ENCODE results near the gene WDR93. TPM values are rescaled to one million over a fixed set of nuclear protein-coding genes. Genes with fewer than 3 reads are reported as not detected.
A peak's percentile ranks its signal among the peaks of the same experiment; 100 is the strongest.
"Not testable (repeated sequence)": the region's sequence is repeated elsewhere in the genome, so short reads cannot be mapped to it uniquely, and the experiment has no call there.

Gene WDR93
- total RNA-seq, 1 experiment from 2014 or later: 1.5 TPM

DNA sequence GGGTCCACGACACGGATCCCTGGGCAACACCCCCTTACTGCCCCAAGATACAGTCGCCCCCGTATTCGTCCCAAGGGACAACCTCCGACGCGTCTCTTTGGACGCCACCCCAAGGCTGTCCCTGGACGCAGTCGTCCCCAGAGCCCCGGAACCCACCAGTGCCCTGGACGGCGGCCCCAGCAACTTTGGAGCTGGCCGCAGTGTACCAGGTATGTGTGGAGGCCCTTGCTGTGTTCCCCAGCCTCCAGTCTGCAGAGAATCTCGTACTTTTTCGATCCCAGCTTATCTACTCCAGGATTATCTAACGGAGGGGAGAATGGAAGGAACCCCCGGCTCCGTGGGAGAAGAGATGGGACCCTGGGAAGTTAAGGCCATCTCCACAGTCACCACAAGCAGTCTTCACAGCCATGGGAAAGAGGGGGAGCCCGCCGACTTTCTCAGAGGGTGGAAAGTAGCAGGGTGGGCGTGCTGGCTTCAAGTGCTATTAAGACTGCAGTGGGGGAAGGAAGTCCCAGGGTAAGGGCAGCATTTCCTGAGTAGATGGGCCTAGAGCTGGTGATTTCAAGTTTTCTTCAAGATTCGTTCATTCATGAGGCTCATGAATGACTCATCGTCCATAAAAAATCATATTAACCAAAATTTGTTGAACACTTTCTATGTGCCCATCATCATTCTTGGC lies 86.6 kb downstream of the WDR93 start:
- in situ Hi-C loops (cut with HindIII; ENCODE audit: low pct_unique_long_range_greater_than_20kb, low sequenced_read_pairs): loop anchor here (10.0 kb wide), 1 partner anchor 98 kb away; no protein-coding TSS in a partner anchor
- DNase-seq (ENCODE audit: low read depth): no peak

DNA sequence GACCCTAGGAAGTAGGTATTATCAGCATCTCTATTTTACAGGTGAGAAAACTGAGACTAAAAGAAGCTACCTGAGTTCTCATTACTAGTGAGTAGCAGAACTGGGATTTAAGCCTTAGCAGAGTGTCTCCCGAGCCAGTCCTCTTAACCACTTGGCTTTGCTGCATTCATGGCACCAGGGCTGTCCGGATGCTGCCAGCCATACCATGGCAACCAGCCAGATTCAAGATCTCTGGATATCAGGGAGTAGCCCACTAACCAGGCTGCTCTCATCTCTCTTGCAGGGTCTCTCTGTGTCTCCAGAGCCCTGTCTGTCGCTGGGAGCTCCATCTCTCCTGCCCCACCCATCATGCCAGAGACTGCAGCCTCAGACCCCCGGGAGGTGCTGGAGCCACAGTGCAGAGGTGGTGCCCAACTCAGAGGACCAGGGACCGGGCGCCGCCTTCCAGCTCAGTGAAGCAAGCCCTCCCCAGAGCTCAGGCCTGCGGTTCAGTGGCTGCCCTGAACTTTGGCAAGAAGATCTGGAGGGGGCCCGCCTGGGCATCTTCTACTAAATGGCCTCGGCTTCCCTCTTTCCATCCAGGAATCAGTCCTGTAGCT lies 87.3 kb downstream of the WDR93 start:
- DNase-seq (ENCODE audit: low read depth): no peak
- in situ Hi-C loops (cut with HindIII; ENCODE audit: low pct_unique_long_range_greater_than_20kb, low sequenced_read_pairs): loop anchor here (10.0 kb wide), 1 partner anchor 97 kb away; no protein-coding TSS in a partner anchor

GRCh38 chr15:89778861-89779260 lies 88.2 kb downstream of the WDR93 start:
- DNase-seq (ENCODE audit: low read depth): no peak
- in situ Hi-C loops (cut with HindIII; ENCODE audit: low pct_unique_long_range_greater_than_20kb, low sequenced_read_pairs): loop anchor here (10.0 kb wide), 1 partner anchor 96 kb away; no protein-coding TSS in a partner anchor

GRCh38 chr15:89780601-89781000 lies 90.0 kb downstream of the WDR93 start:
- in situ Hi-C loops (cut with HindIII; ENCODE audit: low pct_unique_long_range_greater_than_20kb, low sequenced_read_pairs): no loop called here
- no peak for DNase-seq (ENCODE audit: low read depth)

- in situ Hi-C loops (cut with HindIII; ENCODE audit: low pct_unique_long_range_greater_than_20kb, low sequenced_read_pairs): no loop called here
- peak; percentile 31 for DNase-seq (ENCODE audit: low read depth)
These were observed 90.4 kb downstream of the WDR93 start for GRCh38 chr15:89781055-89781454.

DNA sequence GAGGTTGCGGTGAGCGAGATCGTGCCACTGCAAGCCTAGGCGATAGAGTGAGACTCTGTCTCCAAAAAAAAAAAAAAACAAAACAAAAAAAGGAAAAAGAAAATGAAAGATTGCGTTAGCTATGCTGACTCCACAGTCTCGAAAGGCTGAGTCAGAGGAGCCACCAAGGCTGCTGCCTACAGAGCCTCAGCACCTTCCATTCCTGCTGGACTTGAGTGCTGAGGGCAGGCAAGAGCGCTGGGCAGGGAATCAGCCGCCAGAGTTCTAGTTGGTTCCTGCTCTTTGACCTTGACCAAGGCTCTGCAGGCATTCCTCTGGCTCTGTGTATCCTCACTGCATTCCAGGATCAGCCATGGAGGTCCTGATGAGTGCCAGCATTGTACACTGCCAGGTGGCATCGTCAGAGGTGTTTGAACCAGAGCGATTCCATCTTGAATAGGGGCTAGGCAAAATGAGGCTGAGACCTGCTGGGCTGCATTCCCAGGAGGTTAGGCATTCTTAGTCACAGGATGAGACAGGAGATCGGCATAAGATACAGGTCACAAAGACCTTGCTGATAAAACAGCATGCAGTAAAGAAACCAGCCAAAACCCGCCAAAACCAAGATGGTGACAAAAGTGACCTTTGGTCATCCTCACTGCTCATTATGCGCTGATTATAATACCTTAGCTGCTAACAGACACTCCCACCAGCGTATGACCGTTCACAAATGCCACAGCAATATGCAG lies 91.4 kb downstream of the WDR93 start:
- peak; percentile 39 for DNase-seq (ENCODE audit: low read depth)
- in situ Hi-C loops (cut with HindIII; ENCODE audit: low pct_unique_long_range_greater_than_20kb, low sequenced_read_pairs): no loop called here

DNA sequence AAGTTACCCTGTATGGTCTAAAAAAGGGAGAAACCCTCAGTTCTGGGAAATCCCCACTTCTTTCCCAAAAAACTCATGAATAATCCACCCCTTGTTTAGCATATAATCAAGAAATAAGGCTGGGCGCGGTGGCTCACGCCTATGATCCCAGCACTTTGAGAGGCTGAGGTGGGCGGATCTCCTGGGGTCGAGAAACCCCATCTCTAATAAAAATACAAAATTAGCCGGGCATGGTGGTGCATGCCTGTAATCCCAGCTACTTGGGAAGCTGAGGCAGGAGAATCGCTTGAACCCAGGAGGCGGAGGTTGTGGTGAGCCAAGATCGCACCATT lies 92.0 kb downstream of the WDR93 start:
- DNase-seq (ENCODE audit: low read depth); in situ Hi-C loops (cut with HindIII; ENCODE audit: low pct_unique_long_range_greater_than_20kb, low sequenced_read_pairs): not testable (repeated sequence)

GRCh38 chr15:89783111-89783860 lies 92.7 kb downstream of the WDR93 start:
- no peak for DNase-seq (ENCODE audit: low read depth)
- in situ Hi-C loops (cut with HindIII; ENCODE audit: low pct_unique_long_range_greater_than_20kb, low sequenced_read_pairs): no loop called here

GRCh38 chr15:89783861-89784685 lies 93.5 kb downstream of the WDR93 start:
- in situ Hi-C loops (cut with HindIII; ENCODE audit: low pct_unique_long_range_greater_than_20kb, low sequenced_read_pairs): no loop called here
- DNase-seq (ENCODE audit: low read depth): no peak

DNA sequence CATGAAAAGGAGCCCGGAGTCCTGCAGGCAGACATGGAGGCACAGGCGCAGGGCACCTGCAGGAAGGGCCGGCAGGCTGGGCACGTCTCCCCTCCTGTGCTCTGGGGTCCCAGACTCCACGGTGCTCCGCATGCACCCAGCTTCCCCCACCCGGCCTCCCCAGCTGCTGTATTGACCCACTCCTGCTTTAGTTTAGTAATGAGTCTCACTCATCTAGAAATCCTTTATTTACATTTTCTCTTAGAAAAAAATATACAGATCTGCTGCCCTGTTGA lies 94.0 kb downstream of the WDR93 start:
- in situ Hi-C loops (cut with HindIII; ENCODE audit: low pct_unique_long_range_greater_than_20kb, low sequenced_read_pairs): no loop called here
- no peak for DNase-seq (ENCODE audit: low read depth)

DNA sequence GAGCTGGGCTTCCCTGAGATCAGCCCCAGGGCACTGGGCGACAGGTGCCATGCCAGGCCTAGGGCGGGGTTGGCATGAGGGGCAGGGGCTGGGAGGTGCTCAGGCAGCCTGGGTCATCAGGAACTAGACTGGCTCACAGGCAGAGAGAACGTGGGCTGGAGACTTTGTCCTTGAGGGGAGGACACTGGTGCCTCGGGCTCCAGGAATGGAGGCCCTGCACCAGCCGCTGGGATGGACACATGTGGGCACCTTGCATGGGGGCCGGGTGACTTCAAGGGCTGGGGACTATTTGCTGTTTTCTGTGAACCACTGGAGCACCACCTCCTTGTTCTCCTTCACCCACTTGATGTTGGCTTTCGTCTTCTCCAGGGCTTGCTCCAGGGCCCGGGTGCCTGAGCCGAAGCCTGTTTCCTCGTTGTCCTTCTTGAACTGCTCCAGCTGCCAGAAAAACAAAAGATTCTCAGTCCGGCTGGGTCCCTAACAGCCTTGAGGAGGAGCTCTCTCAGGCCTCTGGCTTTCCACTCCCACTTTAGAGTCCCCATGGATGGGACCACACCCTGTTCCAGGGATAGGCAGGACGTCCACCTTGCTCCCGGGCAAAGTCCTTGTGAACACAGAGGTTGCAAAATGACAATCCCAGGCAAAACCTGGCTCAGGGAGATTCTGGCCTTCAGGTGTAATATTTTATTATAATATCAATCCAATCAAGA lies 94.6 kb downstream of the WDR93 start:
- in situ Hi-C loops (cut with HindIII; ENCODE audit: low pct_unique_long_range_greater_than_20kb, low sequenced_read_pairs): no loop called here

DNA sequence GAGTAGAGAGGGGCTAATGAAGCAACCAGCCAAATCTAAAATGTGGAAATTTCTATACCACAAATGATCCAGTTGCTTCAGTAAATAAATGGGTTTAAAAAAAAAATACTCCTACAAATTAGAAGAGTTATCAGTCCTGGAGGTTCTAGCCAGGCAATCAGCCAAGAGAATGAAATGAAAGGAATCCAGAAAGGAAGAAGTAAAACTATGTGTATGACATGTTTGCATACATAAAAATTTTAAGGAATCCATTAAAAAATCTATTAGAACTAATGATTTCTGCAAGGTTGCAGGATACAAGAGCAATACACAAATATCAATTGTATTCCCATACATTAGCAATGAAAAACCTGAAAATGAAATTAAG lies 95.1 kb downstream of the WDR93 start:
- DNase-seq (ENCODE audit: low read depth): no peak
- in situ Hi-C loops (cut with HindIII; ENCODE audit: low pct_unique_long_range_greater_than_20kb, low sequenced_read_pairs): no loop called here

More for the DNA sequence above, 94.6 kb downstream of the WDR93 start:
- no peak for DNase-seq (ENCODE audit: low read depth)

DNA sequence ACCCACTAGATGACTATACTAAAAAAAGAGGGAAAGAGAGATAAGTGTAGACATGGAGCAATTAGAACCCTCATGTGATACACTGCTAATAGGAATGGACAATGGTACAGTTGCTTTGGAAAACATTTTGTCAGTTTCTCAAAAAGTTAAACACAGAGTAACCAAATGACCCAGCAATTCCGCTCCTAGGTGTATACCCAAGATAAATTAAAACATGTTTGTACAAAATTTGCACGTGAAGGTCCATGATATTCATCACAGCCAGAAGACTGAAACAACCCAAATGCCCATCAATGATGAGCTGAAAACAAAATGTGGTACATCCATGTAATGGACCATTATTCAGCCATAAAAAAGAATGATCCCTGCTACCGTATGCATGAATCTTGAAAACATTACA lies 97.3 kb downstream of the WDR93 start:
- in situ Hi-C loops (cut with HindIII; ENCODE audit: low pct_unique_long_range_greater_than_20kb, low sequenced_read_pairs): no loop called here
- no peak for DNase-seq (ENCODE audit: low read depth)

DNA sequence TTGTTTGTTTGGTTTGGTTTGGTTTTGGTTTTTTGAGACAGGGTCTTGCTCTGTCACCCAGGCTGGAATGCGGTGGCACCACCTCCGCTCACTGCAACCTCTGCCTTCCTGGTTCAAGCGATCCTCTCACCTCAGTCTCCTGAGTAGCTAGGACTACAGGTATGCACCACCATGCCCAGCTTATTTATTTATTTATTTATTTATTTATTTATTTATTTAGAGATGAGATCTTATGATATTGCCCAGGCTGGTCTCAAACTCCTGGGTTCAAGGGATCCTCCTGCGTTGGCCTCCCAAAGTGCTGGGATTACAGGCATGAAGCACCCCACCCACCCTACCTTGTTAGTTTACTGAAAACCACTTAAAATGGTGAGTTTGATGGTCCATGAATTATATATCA lies 98.0 kb downstream of the WDR93 start:
- DNase-seq (ENCODE audit: low read depth); in situ Hi-C loops (cut with HindIII; ENCODE audit: low pct_unique_long_range_greater_than_20kb, low sequenced_read_pairs): not testable (repeated sequence)

DNA sequence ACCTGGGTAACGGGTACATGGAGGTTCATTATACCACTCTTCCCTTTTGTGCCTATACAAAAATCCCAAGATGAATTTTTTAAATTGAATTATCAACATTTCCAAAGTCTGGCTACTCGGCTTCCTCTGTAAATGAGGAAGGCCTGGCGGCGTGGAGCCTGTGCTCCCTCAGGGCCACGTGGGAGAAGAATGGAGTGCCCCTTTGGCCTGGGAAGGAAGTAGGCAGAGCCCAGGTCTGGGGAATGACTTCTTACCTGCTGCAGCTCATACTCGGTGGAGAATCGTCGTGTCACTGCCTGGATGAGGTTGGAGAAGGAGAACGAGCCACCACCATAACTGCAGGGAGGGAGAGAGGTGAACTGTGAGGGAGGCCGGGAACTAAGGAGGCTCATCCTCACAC lies 99.6 kb downstream of the WDR93 start:
- in situ Hi-C loops (cut with HindIII; ENCODE audit: low pct_unique_long_range_greater_than_20kb, low sequenced_read_pairs): no loop called here
- no peak for DNase-seq (ENCODE audit: low read depth)

DNA sequence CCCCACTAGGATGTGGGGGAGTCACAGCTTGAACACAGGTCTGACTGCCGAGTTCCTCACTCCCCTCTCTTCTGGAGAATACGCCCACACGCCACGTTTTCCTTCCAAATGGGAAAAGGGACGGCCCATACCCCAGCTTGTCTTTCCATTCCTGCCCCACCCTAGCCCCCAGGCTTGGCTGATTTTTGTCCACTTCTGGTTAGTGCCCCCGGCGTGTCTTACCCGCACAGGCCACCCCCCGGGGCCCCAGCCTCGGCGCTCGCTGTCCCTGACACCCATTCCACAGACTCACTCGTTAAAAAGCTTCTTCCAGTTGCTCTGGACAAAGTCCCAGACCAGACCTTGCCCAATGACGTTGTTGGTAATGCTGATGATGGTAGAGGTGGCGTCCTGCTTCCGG lies 100.0 kb downstream of the WDR93 start:
- no peak for DNase-seq (ENCODE audit: low read depth)
- in situ Hi-C loops (cut with HindIII; ENCODE audit: low pct_unique_long_range_greater_than_20kb, low sequenced_read_pairs): no loop called here

GRCh38 chr15:89792106-89792805 lies 101.6 kb downstream of the WDR93 start:
- DNase-seq (ENCODE audit: low read depth): no peak
- in situ Hi-C loops (cut with HindIII; ENCODE audit: low pct_unique_long_range_greater_than_20kb, low sequenced_read_pairs): no loop called here
